Suprapubic skin (tissue), 4 donors: ENCODE measurements around the gene FNBP1. TPM values are rescaled to one million over a fixed set of nuclear protein-coding genes. Genes with fewer than 3 reads are reported as not detected.
"Not testable (repeated sequence)": the region's sequence is repeated elsewhere in the genome, so short reads cannot be mapped to it uniquely, and the experiment has no call there.

Experiments used
- DNase-seq, 2 donors: peaks; one replicate each; pipeline ENCODE4 v3.0.0-alpha.2; 2019; ENCODE audit warnings: low spot score in 2 of 2
- H3K27ac ChIP-seq: fragments of 200-600 bp; sonication (generic); one replicate; pipeline ENCODE4 v1.5.1; 2019
- H3K27me3 ChIP-seq: fragments of 200-600 bp; sonication (generic); one replicate; pipeline ENCODE4 v1.5.1; 2019
- H3K36me3 ChIP-seq: fragments of 200-600 bp; sonication (generic); one replicate; pipeline ENCODE4 v1.5.1; 2019
- H3K4me1 ChIP-seq: fragments of 200-600 bp; sonication (generic); one replicate; pipeline ENCODE4 v1.5.1; 2019
- H3K4me3 ChIP-seq: fragments of 200-600 bp; sonication (generic); one replicate; pipeline ENCODE4 v1.5.1; 2019; ENCODE audit warnings: mild to moderate bottlenecking
- H3K9me3 ChIP-seq: fragments of 200-600 bp; sonication (generic); one replicate; pipeline ENCODE4 v1.5.1; 2019
- CTCF ChIP-seq, 2 donors: fragments of 200-600 bp in 1 of 2; fragments of 450-650 bp in 1 of 2; sonication (generic) in 1 of 2; IDR thresholded peaks; one replicate each; pipeline ENCODE4 v1.5.1; 2016 to 2019; ENCODE audit warnings: antibody characterized with exemption in 2 of 2, mild to moderate bottlenecking in 1 of 2, moderate library complexity in 1 of 2
- EP300 ChIP-seq: sonication (generic); formaldehyde crosslinking; IDR thresholded peaks from one replicate; pipeline ENCODE4 v1.6.1; 2017; ENCODE audit warnings: antibody characterized with exemption
- POLR2A ChIP-seq, 2 donors: fragments of 450-650 bp; IDR thresholded peaks; one replicate each; pipeline ENCODE4 v1.6.1; 2017; ENCODE audit warnings: antibody characterized with exemption in 2 of 2, mild to moderate bottlenecking in 2 of 2, moderate library complexity in 2 of 2
- POLR2AphosphoS5 ChIP-seq, 3 donors: sonication (generic); formaldehyde crosslinking; IDR thresholded peaks; one replicate each; pipeline ENCODE4 v1.6.1; 2017; ENCODE audit warnings: antibody characterized with exemption in 3 of 3
- WGBS: methylation state at CpG from one replicate; pipeline ENCODE4 v1.1.5; 2018; 5-methylcytosine and 5-hydroxymethylcytosine counted together
- total RNA-seq, 4 donors: library from RNA; depleted of rRNA; stranded (reverse); fragments of >200 nt; gene quantifications; one replicate each; pipeline ENCODE4 v1.1.0, GENCODE V29; 2016

Gene FNBP1
- total RNA-seq, 4 donors from 2014 or later = 23.7 to 50.5 (median 43.3) TPM

GRCh38 chr9:129954868-129955550 is 88.0 kb downstream of the FNBP1 start:
- Histone ChIP-seq H3K4me3 (no peak overlapping the region), H3K27ac (no peak overlapping the region), H3K4me1 (peaks cover 7% of the 10 kb centered on the region), H3K9me3 (no peaks in the 10 kb centered on the region), H3K27me3 (no peaks in the 10 kb centered on the region), H3K36me3 (peaks cover 24% of the 10 kb centered on the region)
- DNase-seq = no peak
- 87% methylated on average over 6 of the region's 6 CpGs for WGBS
- no peak for TF ChIP-seq EP300
- TF ChIP-seq POLR2A (IDR thresholded peaks at IDR 0.05) = no peak
- TF ChIP-seq POLR2AphosphoS5 (IDR thresholded peaks at IDR 0.05) = no peak
- no peak for TF ChIP-seq CTCF (IDR thresholded peaks at IDR 0.05)

GRCh38 chr9:129953736-129954135 is 89.3 kb downstream of the FNBP1 start:
- Histone ChIP-seq H3K4me3 (no peak overlapping the region), H3K9me3 (no peaks in the 10 kb centered on the region), H3K4me1 (peaks cover 7% of the 10 kb centered on the region), H3K27me3 (no peaks in the 10 kb centered on the region), H3K27ac (no peak overlapping the region), H3K36me3 (peaks cover 24% of the 10 kb centered on the region)
- 92% methylated on average over 1 of the region's 1 CpG for WGBS
- DNase-seq = no peak
- TF ChIP-seq CTCF (IDR thresholded peaks at IDR 0.05) = no peak

GRCh38 chr9:129952337-129952736 is 90.7 kb downstream of the FNBP1 start:
- 96% methylated on average over 3 of the region's 3 CpGs for WGBS
- peaks cover 7% of the 10 kb centered on the region for H3K4me1 ChIP-seq
- peaks cover 20% of the 10 kb centered on the region for H3K36me3 ChIP-seq
- H3K27ac ChIP-seq = no peak overlapping the region
- TF ChIP-seq CTCF (IDR thresholded peaks at IDR 0.05) = no peak
- TF ChIP-seq EP300 = no peak
- no peak for TF ChIP-seq POLR2AphosphoS5 (IDR thresholded peaks at IDR 0.05)
- TF ChIP-seq POLR2A (IDR thresholded peaks at IDR 0.05) = no peak
- no peaks in the 10 kb centered on the region for H3K27me3 ChIP-seq
- H3K4me3 ChIP-seq = no peak overlapping the region
- no peaks in the 10 kb centered on the region for H3K9me3 ChIP-seq
- no peak for DNase-seq

GRCh38 chr9:129949821-129950220 is 93.2 kb downstream of the FNBP1 start:
- no peak overlapping the region for H3K27ac ChIP-seq
- H3K27me3 ChIP-seq = no peaks in the 10 kb centered on the region
- peaks cover 10% of the 10 kb centered on the region for H3K36me3 ChIP-seq
- no peak for DNase-seq
- no peaks in the 10 kb centered on the region for H3K9me3 ChIP-seq
- TF ChIP-seq POLR2A (IDR thresholded peaks at IDR 0.05) = no peak
- no peak for TF ChIP-seq EP300
- no peak for TF ChIP-seq CTCF (IDR thresholded peaks at IDR 0.05)
- WGBS = 84% methylated on average over 5 of the region's 5 CpGs
- peaks cover 6% of the 10 kb centered on the region for H3K4me1 ChIP-seq
- H3K4me3 ChIP-seq = no peak overlapping the region

GRCh38 chr9:129948626-129949025 is 94.4 kb downstream of the FNBP1 start:
- not testable (repeated sequence) for H3K9me3 ChIP-seq, H3K36me3 ChIP-seq, DNase-seq, H3K4me1 ChIP-seq, H3K27ac ChIP-seq, H3K27me3 ChIP-seq, H3K4me3 ChIP-seq
- WGBS = 75% methylated on average over 7 of the region's 7 CpGs
